Measurements from ENCODE around the gene CAMK1D. TPM values are rescaled to one million over a fixed set of nuclear protein-coding genes. Genes with fewer than 3 reads are reported as not detected.

The CAMK1D gene
- total RNA-seq, 1 experiment from 2014 or later: 6.0 TPM

DNA sequence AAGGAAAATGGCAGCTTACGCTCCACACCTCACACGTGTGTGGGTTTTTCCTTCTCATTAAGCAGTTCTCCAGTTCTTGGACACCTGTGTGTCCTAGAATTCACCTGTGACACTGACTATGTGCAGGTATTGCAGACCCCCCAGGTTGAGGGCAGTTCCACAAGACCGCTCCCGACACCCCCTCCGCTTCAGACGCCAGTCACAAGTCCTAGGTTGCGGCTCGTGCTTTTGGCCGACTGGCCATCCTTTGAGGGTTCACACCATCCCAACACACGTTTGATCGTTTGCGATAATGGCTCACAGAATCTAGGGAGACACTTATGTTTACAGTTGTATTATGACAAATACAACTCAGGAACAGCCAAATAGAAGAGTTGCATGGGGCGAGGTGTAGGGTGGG lies 44.5 kb downstream of the CAMK1D start:
- no peaks in the 10 kb centered on the region for H3K79me2 ChIP-seq (ENCODE audit: low read depth)
- H3K9me2 ChIP-seq (ENCODE audit: insufficient read depth): no peaks in the 10 kb centered on the region
- H3K4me1 ChIP-seq (replicated peaks; ENCODE audit: insufficient read depth): no peaks in the 10 kb centered on the region
- no peaks in the 10 kb centered on the region for H3K27me3 ChIP-seq (ENCODE audit: insufficient read depth, low read depth)
- no peak overlapping the region for H3K4me2 ChIP-seq
- H4K20me1 ChIP-seq (ENCODE audit: insufficient read depth): no peaks in the 10 kb centered on the region
- no TSS peak for BruUV-seq (replicated peaks)
- ChIA-PET POLR2A (ENCODE audit: unreplicated experiment) (no interaction called here), CTCF (no interaction called here)
- no peak for DNase-seq
- no peaks in the 10 kb centered on the region for H3K9me3 ChIP-seq (ENCODE audit: insufficient read depth, low read depth)
- no peak overlapping the region for H2AFZ ChIP-seq
- H3F3A ChIP-seq (ENCODE audit: insufficient read depth, low read depth): no peaks in the 10 kb centered on the region
- H3K27ac ChIP-seq: no peak overlapping the region
- H3K4me3 ChIP-seq: no peak overlapping the region
- H3K36me3 ChIP-seq (ENCODE audit: low read depth): no peaks in the 10 kb centered on the region
- TF ChIP-seq, protein P1, sequence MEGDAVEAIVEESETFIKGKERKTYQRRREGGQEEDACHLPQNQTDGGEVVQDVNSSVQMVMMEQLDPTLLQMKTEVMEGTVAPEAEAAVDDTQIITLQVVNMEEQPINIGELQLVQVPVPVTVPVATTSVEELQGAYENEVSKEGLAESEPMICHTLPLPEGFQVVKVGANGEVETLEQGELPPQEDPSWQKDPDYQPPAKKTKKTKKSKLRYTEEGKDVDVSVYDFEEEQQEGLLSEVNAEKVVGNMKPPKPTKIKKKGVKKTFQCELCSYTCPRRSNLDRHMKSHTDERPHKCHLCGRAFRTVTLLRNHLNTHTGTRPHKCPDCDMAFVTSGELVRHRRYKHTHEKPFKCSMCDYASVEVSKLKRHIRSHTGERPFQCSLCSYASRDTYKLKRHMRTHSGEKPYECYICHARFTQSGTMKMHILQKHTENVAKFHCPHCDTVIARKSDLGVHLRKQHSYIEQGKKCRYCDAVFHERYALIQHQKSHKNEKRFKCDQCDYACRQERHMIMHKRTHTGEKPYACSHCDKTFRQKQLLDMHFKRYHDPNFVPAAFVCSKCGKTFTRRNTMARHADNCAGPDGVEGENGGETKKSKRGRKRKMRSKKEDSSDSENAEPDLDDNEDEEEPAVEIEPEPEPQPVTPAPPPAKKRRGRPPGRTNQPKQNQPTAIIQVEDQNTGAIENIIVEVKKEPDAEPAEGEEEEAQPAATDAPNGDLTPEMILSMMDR (conservative IDR thresholded peaks at IDR 0.05): no peak
- no peak for TF ChIP-seq EZH2 (IDR thresholded peaks at IDR 0.05; ENCODE audit: low read depth)
- intact Hi-C loops (cut with micrococcal nuclease; ENCODE audit: unreplicated experiment): no loop called here

DNA sequence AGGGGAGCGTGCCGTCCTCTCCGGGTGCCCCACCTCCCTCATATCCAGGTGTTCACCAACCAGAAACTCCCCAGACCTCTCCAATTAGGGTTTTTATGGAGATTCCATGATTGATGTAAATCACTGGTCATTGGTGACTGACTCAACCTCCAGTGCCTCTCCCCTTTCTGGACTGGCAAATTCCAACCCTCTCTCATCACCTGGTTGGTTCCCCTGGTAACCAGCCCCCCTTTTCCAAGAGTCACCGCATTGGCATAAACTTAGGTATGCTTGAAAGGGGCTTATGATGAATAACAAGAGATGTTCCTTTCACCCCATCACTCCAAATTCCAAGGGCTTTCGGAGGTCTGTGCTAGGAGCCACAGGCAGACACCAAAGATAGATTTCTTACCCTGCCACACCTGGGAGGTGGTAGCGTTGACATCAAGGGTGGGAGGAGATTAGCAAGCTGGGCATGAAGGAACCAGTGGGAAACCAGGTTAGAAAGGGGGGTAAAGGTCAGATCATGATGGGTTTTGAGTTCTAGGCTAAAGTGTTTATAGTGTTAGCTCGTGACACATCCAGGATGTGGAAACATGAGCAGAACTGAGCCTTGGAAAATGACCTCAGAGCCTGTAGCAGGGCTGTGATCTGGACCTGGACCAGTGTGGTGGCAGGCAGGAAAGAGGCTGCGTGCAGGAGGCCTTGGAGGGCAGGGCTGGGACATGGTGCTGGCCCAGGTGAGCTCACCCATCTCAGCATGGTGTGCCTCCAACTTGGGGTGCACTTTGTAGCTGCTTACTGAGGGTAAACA lies 45.1 kb downstream of the CAMK1D start:
- Histone ChIP-seq H3K79me2 (ENCODE audit: low read depth) (no peaks in the 10 kb centered on the region), H3K36me3 (ENCODE audit: low read depth) (no peaks in the 10 kb centered on the region), H3K27ac (no peak overlapping the region), H2AFZ (no peak overlapping the region), H3K9me3 (ENCODE audit: insufficient read depth, low read depth) (no peaks in the 10 kb centered on the region), H3K4me2 (no peak overlapping the region), H3F3A (ENCODE audit: insufficient read depth, low read depth) (no peaks in the 10 kb centered on the region), H3K27me3 (ENCODE audit: insufficient read depth, low read depth) (no peaks in the 10 kb centered on the region), H3K4me1 (replicated peaks; ENCODE audit: insufficient read depth) (no peaks in the 10 kb centered on the region), H4K20me1 (ENCODE audit: insufficient read depth) (no peaks in the 10 kb centered on the region), H3K9me2 (ENCODE audit: insufficient read depth) (no peaks in the 10 kb centered on the region), H3K4me3 (no peak overlapping the region)
- BruUV-seq (replicated peaks): no TSS peak
- TF ChIP-seq, protein P1 (conservative IDR thresholded peaks at IDR 0.05): no peak
- no peak for TF ChIP-seq EZH2 (IDR thresholded peaks at IDR 0.05; ENCODE audit: low read depth)
- CTCF ChIA-PET: no interaction called here
- DNase-seq: no peak
- intact Hi-C loops (cut with micrococcal nuclease; ENCODE audit: unreplicated experiment): no loop called here
- POLR2A ChIA-PET (ENCODE audit: unreplicated experiment): no interaction called here

DNA sequence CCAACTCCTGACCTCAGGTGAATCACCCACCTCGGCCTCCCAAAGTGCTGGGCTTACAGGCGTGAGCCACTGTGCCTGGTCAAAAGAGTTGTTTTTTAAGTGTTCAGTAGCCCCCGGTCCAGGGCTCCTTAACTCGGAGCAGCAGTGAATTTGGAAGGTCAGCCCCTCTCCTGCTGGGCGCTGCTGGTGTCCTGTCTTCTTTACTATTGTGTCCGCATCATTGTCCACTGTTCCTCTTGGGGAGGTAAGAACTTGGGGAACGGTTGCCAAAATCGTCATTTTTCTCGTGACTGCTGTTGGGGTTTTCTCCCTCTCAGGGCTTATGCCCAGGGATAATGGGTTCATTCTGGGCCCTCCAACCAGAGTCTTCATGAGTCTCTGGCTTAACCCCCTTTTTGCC lies 46.7 kb downstream of the CAMK1D start:
- intact Hi-C loops (cut with micrococcal nuclease; ENCODE audit: unreplicated experiment): no loop called here
- Histone ChIP-seq H3K36me3 (ENCODE audit: low read depth) (no peaks in the 10 kb centered on the region), H2AFZ (no peak overlapping the region), H3K79me2 (ENCODE audit: low read depth) (no peaks in the 10 kb centered on the region), H3K4me3 (no peak overlapping the region), H3K4me2 (no peak overlapping the region), H3K27ac (no peak overlapping the region), H3K9me2 (ENCODE audit: insufficient read depth) (no peaks in the 10 kb centered on the region), H3K27me3 (ENCODE audit: insufficient read depth, low read depth) (no peaks in the 10 kb centered on the region), H3K9me3 (ENCODE audit: insufficient read depth, low read depth) (no peaks in the 10 kb centered on the region), H3K4me1 (replicated peaks; ENCODE audit: insufficient read depth) (no peaks in the 10 kb centered on the region), H3F3A (ENCODE audit: insufficient read depth, low read depth) (no peaks in the 10 kb centered on the region), H4K20me1 (ENCODE audit: insufficient read depth) (no peaks in the 10 kb centered on the region)
- BruUV-seq (replicated peaks): no TSS peak
- ChIA-PET CTCF (no interaction called here), POLR2A (ENCODE audit: unreplicated experiment) (no interaction called here)
- no peak for TF ChIP-seq EZH2 (IDR thresholded peaks at IDR 0.05; ENCODE audit: low read depth)
- TF ChIP-seq, protein P1 (conservative IDR thresholded peaks at IDR 0.05): no peak
- DNase-seq: no peak

All from PC-9 (cell line).